CD14-positive monocyte (primary cell): ENCODE data around the gene TMEM86B. TPM values are rescaled to one million over a fixed set of nuclear protein-coding genes. Genes with fewer than 3 reads are reported as not detected.

ENCODE experiments used
- DNase-seq, 3 donors: peaks; one replicate each; pipeline ENCODE4 v3.0.0-alpha.2; 2011 to 2022
- H2AFZ ChIP-seq: 2 replicates; pipeline ENCODE4 v1.6.0; 2012; ENCODE audit warnings: mild to moderate bottlenecking, low read depth, low read length, inconsistent platforms; ENCODE audit not compliant: insufficient read depth, poor library complexity, severe bottlenecking
- H3K27ac ChIP-seq, 2 donors: 1 replicate in 1 of 2; 2 replicates in 1 of 2; pipeline ENCODE4 v1.5.1; 2012 to 2013; ENCODE audit warnings: low read length in 2 of 2, control low read depth in 1 of 2, inconsistent platforms in 1 of 2, low read depth in 1 of 2, mild to moderate bottlenecking in 1 of 2
- H3K27me3 ChIP-seq, 2 donors: one replicate each; pipeline versions ENCODE4 v1.6.0 to v1.6.1; 2011 to 2013; ENCODE audit warnings: low read length in 2 of 2; ENCODE audit not compliant: control insufficient read depth in 2 of 2, insufficient read depth in 2 of 2
- H3K36me3 ChIP-seq, 2 donors: replicated peaks in 1 of 2; 1 replicate in 1 of 2; 2 replicates in 1 of 2; pipeline versions ENCODE4 v1.5.1 to v1.6.1; 2012 to 2013; ENCODE audit warnings: low read length in 2 of 2, control low read depth in 1 of 2, inconsistent platforms in 1 of 2, mild to moderate bottlenecking in 1 of 2; ENCODE audit not compliant: insufficient read depth in 2 of 2, control insufficient read depth in 1 of 2
- H3K4me1 ChIP-seq, 2 donors: 1 replicate in 1 of 2; 2 replicates in 1 of 2; pipeline versions ENCODE4 v1.5.1 to v1.6.1; 2012 to 2013; ENCODE audit warnings: low read length in 2 of 2, control low read depth in 1 of 2, inconsistent platforms in 1 of 2, mild to moderate bottlenecking in 1 of 2, moderate library complexity in 1 of 2; ENCODE audit not compliant: insufficient read depth in 2 of 2, control insufficient read depth in 1 of 2
- H3K4me2 ChIP-seq: replicated peaks from 2 replicates; pipeline ENCODE3; 2012; ENCODE audit warnings: low read length, moderate library complexity, mild to moderate bottlenecking; ENCODE audit not compliant: poor library complexity, severe bottlenecking; ENCODE audit errors: extremely low read depth
- H3K4me3 ChIP-seq, 3 experiments: fragments of 200-600 bp in 1 of 3; sonication (generic) in 1 of 3; replicated peaks in 1 of 3; 1 replicate in 2 of 3; 2 replicates in 1 of 3; pipeline ENCODE4 v1.5.1; 2011 to 2013; ENCODE audit warnings: low read length in 3 of 3, mild to moderate bottlenecking in 3 of 3, control low read depth in 2 of 3, low read depth in 2 of 3, inconsistent platforms in 1 of 3, moderate library complexity in 1 of 3
- H3K79me2 ChIP-seq: 2 replicates; pipeline ENCODE4 v1.6.0; 2012; ENCODE audit warnings: mild to moderate bottlenecking, control low read depth, inconsistent platforms, low read length, moderate library complexity; ENCODE audit not compliant: insufficient read depth
- H3K9ac ChIP-seq: 2 replicates; pipeline ENCODE4 v1.6.0; 2017; ENCODE audit warnings: low read length, mild to moderate bottlenecking; ENCODE audit not compliant: insufficient read depth, poor library complexity, severe bottlenecking
- H3K9me3 ChIP-seq, 2 donors: replicated peaks in 1 of 2; 1 replicate in 1 of 2; 2 replicates in 1 of 2; pipeline versions ENCODE4 v1.5.1 to v1.6.1; 2012 to 2013; ENCODE audit warnings: low read length in 2 of 2, control low read depth in 1 of 2; ENCODE audit not compliant: control insufficient read depth in 1 of 2, insufficient read depth in 1 of 2
- H4K20me1 ChIP-seq: 2 replicates; pipeline ENCODE4 v1.6.0; 2012; ENCODE audit warnings: mild to moderate bottlenecking, low read length, control low read depth, moderate library complexity; ENCODE audit not compliant: insufficient read depth
- H3K27ac Mint-ChIP-seq, 7 donors: one replicate each; pipeline ENCODE4 v1.8.0; 2020; ENCODE audit warnings: mild to moderate bottlenecking in 7 of 7, mixed read lengths in 7 of 7, moderate library complexity in 6 of 7, inconsistent platforms in 2 of 7
- H3K27me3 Mint-ChIP-seq, 3 donors: one replicate each; pipeline ENCODE4 v1.8.0; 2021 to 2022; ENCODE audit warnings: low read depth in 3 of 3, mild to moderate bottlenecking in 3 of 3, mixed read lengths in 3 of 3, moderate library complexity in 3 of 3, inconsistent platforms in 1 of 3
- H3K36me3 Mint-ChIP-seq, 2 donors: one replicate each; pipeline ENCODE4 v1.8.0; 2020; ENCODE audit warnings: mixed read lengths in 2 of 2, inconsistent platforms in 1 of 2, mild to moderate bottlenecking in 1 of 2
- H3K4me1 Mint-ChIP-seq: one replicate; pipeline ENCODE4 v1.8.0; 2020; ENCODE audit warnings: mild to moderate bottlenecking, mixed read lengths
- H3K4me3 Mint-ChIP-seq, 2 donors: one replicate each; pipeline ENCODE4 v1.8.0; 2020; ENCODE audit warnings: mild to moderate bottlenecking in 2 of 2, mixed read lengths in 2 of 2, moderate library complexity in 1 of 2
- H3K9me3 Mint-ChIP-seq, 7 donors: one replicate each; pipeline ENCODE4 v1.8.0; 2020 to 2022; ENCODE audit warnings: mixed read lengths in 7 of 7, mild to moderate bottlenecking in 6 of 7, moderate library complexity in 6 of 7, inconsistent platforms in 2 of 7
- CTCF ChIP-seq: fragments of 200-600 bp; IDR thresholded peaks from one replicate; pipeline ENCODE4 v1.8.0; 2022; ENCODE audit warnings: antibody characterized with exemption, mild to moderate bottlenecking
- WGBS: methylation state at CpG from one replicate; pipeline ENCODE4 v1.1.5; 2013; ENCODE audit warnings: missing lambda C conversion rate; ENCODE audit not compliant: insufficient coverage; 5-methylcytosine and 5-hydroxymethylcytosine counted together
- intact Hi-C, 2 donors: fragments of 100-400 bp; cut with micrococcal nuclease; formaldehyde crosslinking; loops; one replicate each; pipeline versions ENCODE4 v1.15.0 to v1.15.1; 2023
- polyA plus RNA-seq, 3 donors: library from polyadenylated mRNA; depleted of rRNA in 1 of 3; unstranded in 2 of 3; stranded (reverse) in 1 of 3; fragments of 300-500 nt in 2 of 3; fragments of >200 nt in 1 of 3; fragmentation: Illumina TruSeq in 2 of 3; gene quantifications; 1 replicate in 2 of 3; 2 replicates in 1 of 3; pipeline ENCODE4 v1.2.3, GENCODE V29; 2012 to 2021

TMEM86B gene
- polyA plus RNA-seq, 3 donors = 0.16 to 10.7 (median 0.38) TPM

- peaks cover 0 to 2% (median 0%) of the 10 kb centered on the region in 7 donors for H3K9me3 Mint-ChIP-seq
- peak overlapping the region; percentile 94 to 99 (median 98) for H3K27ac Mint-ChIP-seq
- H3K27ac ChIP-seq = peak overlapping the region; percentile 92
- H3K36me3 Mint-ChIP-seq = peaks cover 15 to 25% of the 10 kb centered on the region in 2 donors
- peak overlapping the region; percentile 65 for H2AFZ ChIP-seq
- peaks cover 93% of the 10 kb centered on the region for H3K79me2 ChIP-seq
- H3K4me3 ChIP-seq = peak overlapping the region; percentile 67 to 94 (median 70)
- no peak for TF ChIP-seq CTCF
- no peaks in the 10 kb centered on the region for H3K9me3 ChIP-seq
- peak overlapping the region; percentile 98 to 100 for H3K4me3 Mint-ChIP-seq
- peak overlapping the region; percentile 89 for H3K4me2 ChIP-seq
- DNase-seq = no peak
- intact Hi-C loops = loop anchor here in 1 of 2 donors (5.0 to 10.0 kb wide), 2 partner anchors 33 to 140 kb away; partner anchors contain the start of gene PPP1R12C
- no peaks in the 10 kb centered on the region for H3K27me3 ChIP-seq
- H3K4me1 Mint-ChIP-seq = peaks cover 80% of the 10 kb centered on the region
- peaks cover 85% of the 10 kb centered on the region for H4K20me1 ChIP-seq
- 0% methylated on average over 3 of the region's 6 CpGs for WGBS
- H3K4me1 ChIP-seq = peaks cover 70 to 85% of the 10 kb centered on the region in 2 donors
- peak overlapping the region; percentile 78 for H3K9ac ChIP-seq
- peaks cover 6 to 9% of the 10 kb centered on the region in 2 donors for H3K36me3 ChIP-seq
- no peaks in the 10 kb centered on the region for H3K27me3 Mint-ChIP-seq
Measured at GRCh38 chr19:55254625-55254977, 26.0 kb upstream of the TMEM86B start.

DNA sequence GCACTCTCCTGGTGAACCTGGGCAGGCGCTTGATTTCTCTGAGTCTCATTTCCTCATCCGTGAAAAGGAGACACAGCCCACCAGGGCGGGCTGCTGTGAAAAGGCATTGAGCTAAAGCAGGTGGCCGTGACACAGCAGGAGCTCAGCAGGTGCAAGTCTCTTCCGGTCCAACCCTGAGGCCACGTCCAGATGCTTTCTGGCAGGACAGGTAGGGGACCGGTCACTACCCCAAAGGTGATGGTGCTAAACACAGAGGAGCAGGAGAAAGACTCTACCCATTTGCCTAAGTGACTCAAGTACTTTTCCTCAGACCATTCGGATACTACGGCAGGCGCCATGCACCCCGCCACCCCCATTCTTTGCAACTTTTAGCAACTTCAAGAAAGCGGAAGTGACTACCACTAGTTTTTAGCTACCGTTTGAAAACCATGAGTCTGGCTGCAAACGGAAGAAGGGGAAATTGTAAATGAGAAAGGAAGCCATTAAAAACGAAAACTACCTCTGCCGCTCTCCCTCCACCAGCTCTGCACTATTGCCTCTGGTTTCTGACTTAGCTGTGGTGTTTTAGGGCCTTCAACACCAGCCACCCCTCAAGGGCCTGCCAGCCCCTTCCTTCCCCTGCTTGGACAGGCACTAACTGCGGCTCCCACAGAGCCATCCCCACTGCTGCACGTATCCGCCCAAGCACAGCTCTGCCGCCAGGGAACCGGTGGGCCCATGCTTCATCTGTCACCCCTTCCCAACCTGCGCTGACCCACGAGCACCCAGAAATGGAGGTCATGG is 25.5 kb upstream of the TMEM86B start:
- Histone ChIP-seq H2AFZ (peak overlapping the region; percentile 65), H3K9me3 (no peaks in the 10 kb centered on the region), H3K4me3 (peak overlapping the region; percentile 67 to 94 (median 70)), H3K27me3 (no peaks in the 10 kb centered on the region), H4K20me1 (peaks cover 91% of the 10 kb centered on the region), H3K9ac (peak overlapping the region; percentile 78), H3K27ac (peak overlapping the region; percentile 92), H3K4me2 (peak overlapping the region; percentile 89), H3K4me1 (peaks cover 66 to 81% of the 10 kb centered on the region in 2 donors), H3K79me2 (peaks cover 99% of the 10 kb centered on the region), H3K36me3 (peaks cover 6 to 15% of the 10 kb centered on the region in 2 donors)
- Mint-ChIP-seq H3K27ac (peak overlapping the region; percentile 94 to 99 (median 98)), H3K9me3 (peaks cover 0 to 2% (median 0%) of the 10 kb centered on the region in 7 donors), H3K4me3 (peak overlapping the region; percentile 98 to 100), H3K27me3 (no peaks in the 10 kb centered on the region), H3K4me1 (peaks cover 78% of the 10 kb centered on the region), H3K36me3 (peaks cover 15 to 27% of the 10 kb centered on the region in 2 donors)
- under 1% methylated on average over 16 of the region's 23 CpGs for WGBS
- intact Hi-C loops = loop anchor here in 1 of 2 donors (5.0 to 10.0 kb wide), 2 partner anchors 33 to 139 kb away; partner anchors contain the start of gene PPP1R12C
- peak; percentile 74 to 86 (median 84) for DNase-seq
- no peak for TF ChIP-seq CTCF
